T47D (cell line): ENCODE results near the gene CHCHD3.

Experiments used
- DNase-seq, 2 experiments: peaks; one replicate each; pipeline versions ENCODE4 v3.0.0 to v3.0.0-alpha.2; 2011 to 2012; ENCODE audit warnings: low read depth in 1 of 2, low spot score in 1 of 2
- JUND ChIP-seq: IDR thresholded peaks from 2 replicates; pipeline ENCODE4 v1.6.1; 2012; ENCODE audit warnings: low read depth
- in situ Hi-C: cut with HindIII; loops from 2 replicates; pipeline ENCODE4 v1.10.0; 2016; ENCODE audit warnings: low sequenced_read_pairs, low pct_unique_long_range_greater_than_20kb

The CHCHD3 gene

DNA sequence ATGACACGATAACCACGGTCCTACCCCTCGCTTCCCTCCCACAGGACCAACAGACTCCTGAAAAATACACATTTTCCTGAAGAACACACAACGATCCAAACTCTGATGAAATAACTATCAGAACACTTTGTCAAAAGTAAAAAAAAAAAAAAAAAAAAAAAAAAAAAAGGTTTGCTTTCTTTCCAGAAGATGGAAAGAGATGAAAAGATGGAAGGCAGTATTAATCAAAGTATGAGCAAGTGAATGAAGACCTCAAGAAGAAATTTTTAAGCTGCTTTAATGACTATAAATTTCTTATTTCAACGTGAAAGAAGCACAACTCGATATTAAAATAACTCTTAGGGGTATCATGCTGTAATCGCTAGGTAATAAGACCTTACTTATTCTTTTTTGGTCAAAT lies 202.3 kb downstream of the CHCHD3 start:
- no peak for TF ChIP-seq JUND
- in situ Hi-C loops = no loop called here
- DNase-seq = no peak

DNA sequence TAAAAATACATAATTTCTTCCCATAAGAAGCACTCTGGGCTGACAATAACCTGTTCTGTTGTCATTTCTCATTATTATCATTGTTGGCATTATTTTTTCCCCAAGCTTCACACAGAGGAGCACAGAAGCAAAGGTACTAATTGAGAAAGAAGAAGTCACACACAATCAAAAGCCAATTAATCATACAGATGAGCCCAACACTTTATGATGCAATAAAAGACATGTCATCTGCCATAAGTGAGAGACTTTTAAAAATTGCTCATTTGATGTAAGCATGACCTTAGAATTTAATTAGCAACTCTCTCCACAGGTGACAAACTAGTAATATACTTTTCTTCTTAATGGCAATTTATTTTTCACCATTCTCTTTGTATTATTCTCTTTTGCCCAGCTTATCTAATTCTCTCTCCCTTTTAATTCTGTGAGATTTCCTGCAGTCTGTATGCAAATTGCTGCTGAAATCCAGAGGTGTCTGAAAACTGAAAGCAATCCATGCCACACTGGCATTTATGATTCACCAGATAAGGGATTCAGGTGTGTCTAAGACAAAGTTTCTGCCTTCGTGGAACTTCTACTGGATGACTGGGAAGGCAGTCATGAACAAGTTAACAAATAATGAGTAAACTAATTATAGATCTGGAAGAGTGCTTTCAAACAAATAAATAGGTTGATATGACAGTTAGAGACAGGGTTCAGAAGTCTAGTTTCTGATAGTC lies 203.5 kb downstream of the CHCHD3 start:
- in situ Hi-C loops = no loop called here
- DNase-seq = no peak
- no peak for TF ChIP-seq JUND

DNA sequence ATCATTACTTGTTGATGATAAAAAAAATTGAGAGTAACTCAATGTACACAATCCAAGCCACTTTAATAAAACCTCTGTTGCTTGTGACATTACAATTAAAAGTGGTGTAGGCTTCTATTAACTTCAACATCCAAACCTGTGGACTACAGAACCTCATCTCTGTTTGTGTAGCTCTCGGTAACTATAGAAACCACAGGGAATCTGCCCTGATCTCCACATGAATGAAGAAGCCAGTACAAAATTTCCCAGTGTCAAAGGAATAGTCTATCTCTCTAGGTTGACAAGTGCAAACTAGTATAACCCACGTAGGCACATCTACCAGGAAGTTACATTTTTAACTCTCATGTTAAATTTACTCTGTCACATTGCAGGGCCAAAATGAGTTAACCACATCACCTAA lies 204.3 kb downstream of the CHCHD3 start:
- in situ Hi-C loops = no loop called here
- no peak for TF ChIP-seq JUND
- DNase-seq = no peak

DNA sequence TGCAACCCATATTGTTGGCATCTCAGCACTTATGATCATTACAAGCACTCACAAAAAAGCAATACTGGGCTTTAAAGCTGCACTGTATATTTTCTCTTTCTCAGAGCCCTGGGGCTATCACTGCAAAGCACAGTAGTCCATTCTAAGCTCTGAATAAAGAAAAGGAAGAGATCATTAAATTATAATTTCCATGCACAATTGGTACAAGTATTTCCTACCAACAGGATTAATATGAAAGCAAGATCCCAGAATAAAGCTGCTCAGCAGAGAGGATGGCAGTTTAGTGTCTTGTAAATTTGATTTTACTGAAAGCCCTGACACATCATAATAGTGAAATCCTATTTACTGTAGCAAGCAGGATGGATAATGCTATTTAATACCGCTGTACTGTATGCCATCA lies 205.3 kb downstream of the CHCHD3 start:
- in situ Hi-C loops = no loop called here
- no peak for TF ChIP-seq JUND
- no peak for DNase-seq

DNA sequence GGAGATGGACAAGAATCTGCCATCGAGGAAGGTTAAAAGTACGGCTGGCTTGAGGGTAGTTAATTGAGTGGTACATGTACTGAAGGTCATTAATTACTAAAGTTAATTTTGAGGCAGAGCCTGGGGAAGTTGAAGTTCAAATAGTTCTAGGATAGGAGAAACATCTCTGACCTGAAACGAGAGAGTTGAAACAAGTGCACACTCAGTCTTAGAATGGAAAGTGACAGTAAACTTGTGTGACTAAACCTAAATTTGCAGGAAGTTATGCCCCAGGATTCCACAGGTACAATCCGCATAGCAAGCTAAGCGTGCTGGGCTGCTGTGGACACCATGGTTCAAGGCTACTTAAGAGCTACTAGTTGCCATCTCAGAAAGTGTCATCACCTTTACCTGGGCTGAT lies 209.9 kb downstream of the CHCHD3 start:
- TF ChIP-seq JUND = no peak
- no peak for DNase-seq
- in situ Hi-C loops = no loop called here

DNA sequence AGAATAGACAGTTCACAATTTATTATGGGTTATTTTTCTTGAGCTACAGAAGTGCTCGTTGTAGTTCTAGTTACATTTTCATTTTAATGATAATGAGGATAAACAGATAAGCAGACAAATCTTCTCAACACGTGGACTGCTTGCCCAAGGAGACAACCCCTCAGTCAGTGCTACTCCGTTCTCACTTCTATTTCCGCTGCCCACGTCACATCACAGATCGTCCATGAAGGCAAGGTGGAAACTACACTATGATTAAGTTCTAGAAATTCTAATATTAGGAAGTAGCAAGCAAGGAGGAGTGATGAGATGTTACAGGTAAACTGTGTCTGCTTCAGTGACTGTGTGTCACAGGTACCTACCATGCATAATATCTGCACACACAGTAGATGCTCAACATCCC lies 210.5 kb downstream of the CHCHD3 start:
- no peak for TF ChIP-seq JUND
- in situ Hi-C loops = no loop called here
- DNase-seq = no peak

DNA sequence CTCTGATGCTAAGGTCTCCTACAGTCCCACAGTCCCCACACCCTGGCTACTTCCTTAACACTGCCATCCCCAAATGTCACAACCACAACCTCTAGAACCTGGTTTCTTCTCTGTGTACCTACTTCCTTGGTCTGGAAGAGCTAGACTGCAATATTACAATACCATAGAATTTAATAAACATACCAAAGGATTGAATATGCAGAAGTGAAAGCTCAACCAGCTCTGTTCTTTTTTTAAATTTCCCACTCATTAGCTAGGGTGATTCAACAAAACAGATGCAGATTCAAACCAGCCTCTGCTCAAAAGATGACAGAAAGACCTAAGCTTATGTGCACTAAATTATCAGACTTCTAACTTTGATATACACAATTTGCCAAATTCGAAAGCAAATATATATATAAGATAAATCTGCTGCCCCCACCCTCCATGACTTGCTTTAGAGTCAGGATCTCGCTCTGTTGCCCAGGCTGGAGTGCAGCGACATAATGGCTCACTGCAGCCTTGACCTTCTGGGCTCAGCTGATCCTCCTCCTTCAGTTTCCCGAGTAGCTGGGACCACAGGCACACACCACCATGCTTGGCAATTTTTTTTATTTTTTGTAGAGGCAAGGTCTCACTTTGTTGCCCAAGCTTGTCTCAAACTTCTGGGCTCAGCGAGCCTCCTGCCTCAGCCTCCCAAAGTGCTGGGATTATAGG lies 212.6 kb downstream of the CHCHD3 start:
- in situ Hi-C loops = no loop called here
- no peak for DNase-seq

DNA sequence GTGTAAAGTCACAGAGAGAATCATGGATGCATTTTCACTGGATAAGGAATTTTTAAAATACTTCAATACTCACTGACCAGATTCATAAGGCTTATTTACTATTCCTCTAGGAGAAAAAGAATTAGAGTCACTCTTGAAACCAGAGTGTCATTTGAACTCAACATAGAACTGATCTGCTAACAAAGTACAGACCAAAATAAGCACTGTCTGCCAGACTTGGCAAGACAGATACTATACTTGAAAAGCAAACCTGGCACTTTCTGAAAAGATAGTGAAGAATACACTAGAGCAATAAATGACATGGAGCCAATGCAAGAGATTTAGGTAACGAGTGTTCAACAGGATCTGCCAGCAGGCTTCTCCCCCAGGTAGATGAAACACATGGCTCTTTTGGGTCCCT lies 215.3 kb downstream of the CHCHD3 start:
- no peak for DNase-seq
- no peak for TF ChIP-seq JUND
- in situ Hi-C loops = no loop called here

More for the DNA sequence above, 212.6 kb downstream of the CHCHD3 start:
- no peak for TF ChIP-seq JUND

DNA sequence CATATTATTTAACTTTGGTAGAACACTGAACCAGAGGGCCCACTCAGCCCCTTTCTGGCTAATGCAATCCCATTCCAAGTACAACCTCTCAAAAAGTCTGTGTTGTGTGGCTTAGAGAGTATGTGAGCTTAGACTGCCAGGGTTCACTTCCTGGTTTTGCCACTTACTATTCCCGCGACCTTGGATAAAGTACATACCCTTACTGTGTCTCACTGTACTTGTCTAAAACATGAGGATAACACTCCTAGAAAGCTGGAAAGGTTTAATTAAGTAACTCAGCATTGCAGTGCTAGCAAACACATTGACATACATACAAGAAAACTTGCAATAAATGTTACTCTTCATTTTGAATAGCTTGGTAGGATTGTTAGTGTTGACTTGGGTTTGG lies 215.8 kb downstream of the CHCHD3 start:
- no peak for TF ChIP-seq JUND
- in situ Hi-C loops = no loop called here
- DNase-seq = no peak

DNA sequence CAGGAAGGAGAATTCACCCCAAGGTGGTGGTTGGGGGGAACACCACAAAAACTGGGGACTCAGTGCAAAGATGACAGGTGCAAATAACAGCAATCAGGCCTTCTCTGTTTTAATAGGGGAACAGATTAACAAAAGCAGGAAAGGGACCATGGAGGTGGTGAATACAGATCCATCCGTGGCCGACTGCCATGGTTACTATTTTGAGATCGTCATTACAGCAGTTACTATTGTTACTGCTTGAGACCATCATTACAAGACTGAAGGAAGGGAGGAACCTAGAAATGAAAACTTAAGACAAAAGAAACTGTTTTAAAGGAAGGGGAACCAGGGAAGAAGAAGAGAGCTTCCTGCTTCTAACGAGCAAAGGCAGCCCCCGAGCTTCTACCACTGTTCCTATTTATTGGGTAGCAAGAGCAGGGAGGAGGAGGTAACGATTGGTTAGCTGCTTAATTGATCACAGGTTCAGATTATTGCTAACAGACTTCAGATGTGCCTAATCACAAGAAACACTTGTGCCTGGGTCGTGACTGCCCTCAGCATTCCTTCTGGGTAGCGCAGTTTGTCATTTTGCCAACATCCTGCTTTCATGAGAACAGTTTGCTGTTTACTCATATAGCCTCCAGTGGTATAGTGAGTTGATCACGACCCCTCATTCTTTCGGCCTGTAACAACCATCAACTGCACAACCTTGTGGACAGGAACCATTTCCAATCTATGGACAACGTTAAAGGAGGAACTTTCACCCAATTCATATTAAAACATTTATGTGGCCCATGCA lies 216.3 kb downstream of the CHCHD3 start:
- TF ChIP-seq JUND = no peak
- peak in 1 of 2 experiments; percentile 5 for DNase-seq
- in situ Hi-C loops = no loop called here

DNA sequence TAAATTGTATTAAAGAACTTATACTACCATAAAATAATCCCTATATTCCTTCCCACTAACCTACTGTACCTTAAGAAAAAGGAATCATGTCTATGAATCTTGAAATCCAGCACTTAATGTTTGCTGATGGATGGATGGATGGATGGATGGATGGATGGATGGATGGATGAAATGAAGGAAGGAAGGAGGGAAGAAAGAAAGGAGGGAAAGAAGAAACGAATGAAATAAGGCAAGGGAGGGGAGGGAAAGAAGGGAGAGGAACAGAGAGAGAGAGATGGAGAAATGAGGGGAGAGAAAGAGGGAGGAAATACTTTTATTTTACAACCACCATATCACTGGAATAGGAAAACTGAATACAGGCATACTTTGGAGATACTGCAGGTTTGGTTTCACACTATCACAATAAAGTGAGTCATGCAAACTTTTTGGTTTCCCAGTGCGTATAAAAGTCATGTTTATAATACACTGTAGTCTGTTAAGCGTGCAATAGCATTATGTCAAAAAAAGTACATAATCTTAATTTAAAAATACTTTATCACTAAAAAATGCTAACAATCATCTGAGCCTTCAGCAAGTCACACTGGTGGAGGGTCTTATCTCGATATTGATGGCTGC lies 219.8 kb downstream of the CHCHD3 start:
- in situ Hi-C loops = no loop called here
- no peak for DNase-seq
- TF ChIP-seq JUND = no peak

DNA sequence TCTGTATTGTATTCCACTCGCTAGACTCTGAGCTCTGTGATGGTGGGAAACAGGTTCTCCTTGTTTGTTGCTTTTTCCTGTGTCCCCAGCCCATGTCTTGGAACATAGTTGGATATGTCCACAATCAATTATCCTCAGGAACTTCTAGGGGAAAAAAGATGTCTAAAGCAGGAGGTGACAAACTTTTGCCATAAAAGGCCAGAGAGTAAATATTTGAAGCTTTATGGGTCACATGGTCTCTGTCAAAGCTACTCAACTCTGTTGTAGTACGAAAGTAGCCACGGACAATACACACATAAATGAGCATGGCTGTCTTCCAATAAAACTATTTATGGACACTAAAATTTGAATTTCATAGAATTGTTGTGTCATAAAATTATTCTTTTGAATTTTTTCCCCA lies 220.5 kb downstream of the CHCHD3 start:
- no peak for TF ChIP-seq JUND
- in situ Hi-C loops = no loop called here
- no peak for DNase-seq

DNA sequence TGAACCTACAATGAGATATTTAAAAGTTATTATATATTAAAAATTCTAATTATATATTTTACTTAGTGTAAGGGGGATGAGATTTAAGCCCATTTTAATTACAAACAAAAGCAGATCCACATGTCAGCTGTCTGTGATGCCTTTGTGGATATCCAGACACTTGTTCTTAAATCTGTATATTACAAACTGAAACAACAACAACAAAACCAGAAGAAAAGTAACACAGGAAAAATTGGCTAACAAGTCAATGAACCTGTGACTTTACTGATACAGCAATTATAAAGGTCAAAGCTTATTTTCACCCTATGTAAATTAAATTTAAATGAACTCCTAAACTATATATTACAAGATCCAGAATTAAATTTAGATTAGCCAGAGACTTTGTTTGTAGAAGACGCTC lies 222.7 kb downstream of the CHCHD3 start:
- in situ Hi-C loops = no loop called here
- DNase-seq = no peak
- no peak for TF ChIP-seq JUND
